UCSD-AML1 (cell line): Measurements from ENCODE around the gene THAP3.
"Not testable (repeated sequence)": the region's sequence is repeated elsewhere in the genome, so short reads cannot be mapped to it uniquely, and the experiment has no call there.

Experiments
- DNase-seq: peaks from one replicate; lab custom pipeline; 2025; ENCODE audit not compliant: unreplicated experiment; lab: John Stamatoyannopoulos, UW

The THAP3 gene

DNA sequence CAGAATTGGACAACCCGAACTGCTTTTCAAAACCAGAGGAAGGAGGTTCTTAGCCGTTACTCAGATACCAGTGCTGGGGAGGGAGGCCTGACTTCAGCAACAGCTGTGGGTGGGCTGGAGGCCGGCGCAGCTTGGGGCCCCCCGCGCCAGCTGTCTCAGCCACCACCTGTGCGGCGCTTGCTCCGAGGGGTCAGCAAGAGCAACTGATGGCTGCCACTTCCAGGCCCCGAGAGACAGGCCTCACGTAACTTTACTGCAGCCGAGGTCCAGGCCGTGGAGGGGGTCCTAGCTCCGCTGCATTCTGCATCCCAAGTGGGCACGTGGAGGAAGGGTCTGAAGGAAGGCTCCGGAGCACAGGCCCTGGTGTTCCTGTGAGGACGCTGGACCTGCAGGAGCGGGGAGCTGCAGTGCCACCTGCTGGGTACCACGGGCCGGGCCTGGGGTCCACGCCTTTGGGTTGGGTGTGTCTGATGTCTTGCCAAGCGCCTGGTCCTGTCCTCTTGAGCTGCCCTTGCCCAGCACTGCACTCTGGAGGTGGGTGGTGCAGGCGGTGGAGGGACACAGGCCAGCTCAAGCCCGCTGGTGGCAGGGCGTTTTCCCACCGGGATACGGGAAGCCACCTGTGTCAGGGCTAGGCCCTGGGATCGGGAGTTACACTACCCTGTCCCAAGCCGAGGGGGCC, 9.8 kb downstream of the THAP3 start:
- peak; percentile 42 for DNase-seq

DNA sequence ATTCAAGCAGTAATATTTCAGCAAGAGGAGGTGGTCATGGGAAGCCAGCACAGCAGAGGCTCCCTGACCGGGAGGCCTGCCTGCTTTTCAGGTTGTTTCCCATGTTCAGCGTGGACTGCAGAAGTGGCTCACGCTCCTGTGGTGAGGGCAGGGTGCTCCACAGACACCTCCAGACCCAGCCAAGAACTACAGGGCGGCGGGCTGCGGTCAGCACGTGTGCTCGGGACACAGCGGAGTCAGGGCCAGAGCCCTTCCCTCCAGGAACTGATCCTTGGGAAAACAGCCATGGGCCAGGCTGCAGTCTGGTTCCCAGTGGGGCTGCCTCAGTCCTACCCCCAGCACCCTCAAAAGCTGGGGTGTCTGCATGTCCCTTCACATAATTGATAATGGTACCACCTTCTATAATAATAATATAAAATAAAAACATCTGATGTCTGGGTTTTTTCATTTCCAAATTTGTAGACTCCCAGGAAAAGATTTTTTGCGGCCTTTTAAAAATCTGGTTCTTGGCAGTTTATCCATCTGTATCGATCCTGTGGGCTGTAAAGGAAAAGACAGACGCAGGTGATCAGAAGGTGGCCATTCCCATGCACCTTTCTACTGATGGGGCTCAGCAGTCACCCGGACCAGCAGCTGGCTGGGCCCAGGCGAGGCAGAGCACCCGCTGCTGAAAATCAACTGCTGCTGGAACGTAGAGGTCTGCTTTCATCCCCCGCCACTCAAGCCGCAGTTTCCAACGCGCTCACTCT, 10.7 kb downstream of the THAP3 start:
- DNase-seq: no peak

DNA sequence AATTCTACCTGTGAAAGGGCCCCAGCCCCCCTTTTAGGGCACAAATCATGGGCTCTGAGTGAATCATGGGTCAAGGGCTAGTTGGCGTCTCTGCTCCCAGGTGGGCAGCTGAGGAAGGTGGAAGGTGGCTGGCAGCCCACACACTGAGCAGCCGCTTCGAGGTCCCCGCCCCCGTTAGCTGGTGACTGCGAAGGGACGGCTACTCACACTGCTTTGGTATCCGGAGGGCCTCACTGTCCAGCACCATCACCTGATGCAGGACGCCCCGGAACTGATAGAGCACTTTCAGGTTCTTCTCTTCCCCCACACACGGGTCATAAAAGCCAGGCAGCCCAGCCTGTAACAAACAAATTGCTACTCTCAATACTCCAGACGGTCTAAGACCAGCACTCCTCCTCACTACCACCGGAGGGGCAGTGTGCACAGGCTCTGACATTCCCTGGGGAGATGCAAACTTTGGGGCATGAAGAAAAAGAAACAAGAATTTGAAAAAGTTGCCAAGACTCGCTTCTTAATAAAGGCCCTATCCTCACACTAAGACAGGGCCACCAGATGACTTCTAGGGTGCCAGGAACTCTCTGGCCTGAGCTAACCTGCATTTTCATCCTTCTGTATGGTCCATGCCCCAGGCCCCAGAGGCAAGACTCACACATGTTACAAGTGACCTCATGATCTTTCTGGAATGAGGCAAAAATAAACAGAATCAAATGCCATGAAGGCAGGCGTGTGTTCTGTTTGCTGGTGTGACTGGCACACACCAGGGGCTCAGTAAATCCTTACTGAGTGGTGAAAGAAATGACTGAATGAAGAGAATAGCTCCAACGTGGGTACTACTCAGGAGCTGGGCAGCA, 11.5 kb downstream of the THAP3 start:
- no peak for DNase-seq

DNA sequence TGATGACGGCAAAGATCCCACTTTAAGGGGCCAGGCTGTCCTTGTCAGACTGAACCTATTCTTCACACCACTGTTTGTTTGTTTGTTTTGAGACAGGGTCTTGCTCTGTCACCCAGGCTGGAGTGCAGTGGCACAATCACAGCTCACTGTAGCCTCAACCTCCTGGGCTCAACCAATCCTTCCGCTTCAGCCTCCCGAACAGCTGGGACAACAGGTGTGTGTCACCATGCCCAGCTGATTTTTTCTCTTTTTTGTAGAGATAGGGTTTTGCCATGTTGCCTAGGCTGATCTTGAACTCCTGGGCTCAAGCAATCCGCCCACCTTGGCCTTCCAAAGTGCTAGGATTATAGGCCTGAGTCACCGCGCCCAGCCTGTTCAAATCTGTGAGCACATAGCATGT, 12.1 kb downstream of the THAP3 start:
- DNase-seq: not testable (repeated sequence)

DNA sequence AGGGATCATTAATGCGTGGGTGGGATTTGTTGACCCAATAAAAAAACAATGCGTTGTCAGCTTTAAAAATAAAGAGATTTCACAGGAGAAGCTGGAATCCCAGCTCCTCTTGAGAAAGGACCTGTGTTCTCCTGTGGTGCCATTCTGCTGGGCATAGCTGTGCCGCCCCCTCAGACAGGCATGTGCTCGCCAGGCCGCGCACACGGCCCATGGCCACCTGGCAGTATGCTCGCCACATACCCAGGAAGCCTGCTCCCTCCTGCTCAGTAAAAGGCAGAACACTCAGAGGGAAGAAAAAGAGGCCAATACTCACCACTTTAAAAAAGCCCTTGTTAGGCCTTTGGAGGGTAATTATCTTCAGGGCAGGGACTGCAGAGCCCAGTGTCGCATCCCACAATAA, 13.1 kb downstream of the THAP3 start:
- no peak for DNase-seq

DNA sequence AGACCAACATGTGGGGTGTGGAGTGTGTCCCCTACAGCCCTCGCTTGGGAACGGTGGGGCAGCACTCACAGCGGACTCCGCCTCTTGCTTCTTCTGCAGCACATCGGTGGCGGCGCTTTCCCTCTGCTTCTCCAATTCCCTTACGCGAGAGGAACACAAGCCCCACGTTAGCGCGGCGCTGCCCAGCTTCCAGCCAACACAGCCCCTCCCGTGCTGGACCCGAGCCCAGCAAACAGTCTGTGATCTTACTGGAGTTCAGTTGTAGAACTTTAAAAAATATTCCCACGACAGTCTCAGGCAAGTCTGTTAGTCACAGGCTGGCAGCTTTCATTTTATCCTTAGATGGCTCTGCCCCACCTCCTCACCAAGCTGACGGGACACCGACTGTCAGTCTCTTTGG, 13.6 kb downstream of the THAP3 start:
- no peak for DNase-seq

DNA sequence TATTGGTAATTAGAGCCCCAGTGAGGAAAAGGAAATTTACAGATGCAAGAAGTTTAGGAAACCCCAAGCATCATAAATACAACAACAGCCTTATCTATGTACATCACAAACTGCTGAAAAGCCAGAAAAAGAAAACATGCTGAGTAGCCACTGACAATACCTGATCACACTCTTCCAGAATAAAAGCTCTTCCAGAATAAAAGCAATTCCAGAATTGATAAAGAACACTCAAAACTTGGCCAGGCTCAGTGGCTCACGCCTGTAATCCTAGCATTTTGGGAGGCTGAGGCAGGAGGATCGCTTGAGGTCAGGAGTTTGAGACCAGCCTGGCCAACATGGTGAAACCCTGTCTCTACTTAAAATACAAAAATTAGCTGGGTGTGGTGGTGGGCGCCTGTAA, 16.2 kb downstream of the THAP3 start:
- not testable (repeated sequence) for DNase-seq

DNA sequence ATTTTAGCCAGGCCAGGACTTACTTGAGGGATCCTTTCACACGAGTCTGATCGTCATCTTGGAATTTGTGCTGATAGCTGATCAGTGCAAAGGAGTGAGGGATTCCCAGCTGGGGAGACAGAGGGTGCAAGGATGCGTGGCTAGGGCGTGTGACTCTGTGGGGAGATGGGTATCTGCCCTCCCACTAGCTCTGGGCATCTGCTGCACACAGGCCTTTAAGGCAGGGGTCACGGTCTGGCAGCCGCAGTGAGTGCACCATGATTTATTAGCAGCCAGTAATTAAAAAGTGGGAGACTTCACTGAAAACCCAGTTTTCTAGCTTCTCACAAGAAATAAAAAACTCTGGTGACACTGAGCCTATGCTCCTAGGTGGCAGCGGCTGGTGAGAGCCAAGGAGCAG, 20.4 kb downstream of the THAP3 start:
- no peak for DNase-seq

DNA sequence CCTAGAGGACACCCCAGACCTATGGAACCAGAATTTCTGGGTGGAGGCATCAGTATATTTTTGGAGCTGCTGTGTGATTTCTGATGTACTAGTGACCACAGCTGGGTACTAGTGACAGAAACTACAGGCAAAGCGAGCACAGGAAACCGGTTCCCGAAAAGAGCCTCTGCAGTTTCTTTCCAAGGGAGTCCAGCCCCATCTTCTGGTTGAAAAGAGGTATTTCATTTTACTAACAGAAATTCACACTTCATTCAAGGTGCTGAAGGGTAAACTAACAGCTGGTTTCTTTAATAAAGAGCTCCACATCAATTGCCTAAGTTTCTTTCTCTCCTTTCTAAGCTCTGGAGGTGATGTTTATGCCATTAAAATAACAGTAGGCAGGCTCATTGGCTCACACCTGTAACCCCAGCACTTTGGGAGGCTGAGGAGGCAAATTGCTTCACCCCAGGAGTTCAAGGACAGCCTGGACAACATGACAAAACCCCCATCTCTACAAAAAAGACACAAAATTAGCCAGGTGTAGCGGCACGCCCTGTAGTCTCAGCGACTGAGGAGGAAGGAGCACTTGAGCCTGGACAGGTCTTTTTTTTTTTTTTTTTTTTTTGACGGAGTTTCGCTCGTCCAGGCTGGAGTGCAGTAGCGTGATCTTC, 22.0 kb downstream of the THAP3 start:
- peak; percentile 16 for DNase-seq

DNA sequence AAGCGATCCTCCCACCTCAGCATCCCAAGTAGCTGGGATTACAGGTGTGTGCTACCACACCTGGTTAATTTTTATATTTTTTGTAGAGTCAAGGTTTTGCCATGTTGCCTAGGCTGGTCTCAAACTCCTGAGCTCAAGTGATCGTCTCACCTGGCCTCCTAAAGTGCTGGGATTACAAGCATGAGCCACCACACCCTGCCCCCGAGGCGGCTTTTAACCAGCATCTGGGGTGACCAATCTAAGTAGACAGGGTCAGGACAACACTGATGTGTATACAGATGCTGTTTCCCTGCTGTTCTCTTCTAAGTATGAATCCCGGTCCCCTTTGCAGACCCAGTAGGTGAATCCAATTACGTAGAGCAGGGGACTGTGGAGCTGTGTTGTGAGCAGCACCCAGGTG, 23.9 kb downstream of the THAP3 start:
- no peak for DNase-seq

DNA sequence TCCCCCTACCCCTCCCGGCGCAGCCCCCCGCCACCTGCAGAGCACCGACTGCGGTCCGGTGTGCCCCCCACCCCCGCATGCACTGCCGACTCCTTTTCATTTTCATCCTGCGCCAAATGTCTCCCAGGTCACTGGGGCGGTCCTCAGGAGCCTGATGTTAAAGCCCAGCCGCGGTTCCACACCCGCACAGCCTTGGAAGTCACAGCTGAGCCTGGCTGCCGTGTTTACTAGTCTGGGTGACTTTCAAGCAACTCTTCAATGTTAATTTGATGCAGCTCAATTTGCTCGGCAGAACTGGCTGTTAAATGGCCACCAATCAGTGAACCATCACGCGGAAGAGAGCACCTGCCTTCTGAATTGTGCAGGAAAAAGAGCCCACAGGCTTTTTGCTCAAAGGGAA, 27.2 kb downstream of the THAP3 start:
- no peak for DNase-seq

DNA sequence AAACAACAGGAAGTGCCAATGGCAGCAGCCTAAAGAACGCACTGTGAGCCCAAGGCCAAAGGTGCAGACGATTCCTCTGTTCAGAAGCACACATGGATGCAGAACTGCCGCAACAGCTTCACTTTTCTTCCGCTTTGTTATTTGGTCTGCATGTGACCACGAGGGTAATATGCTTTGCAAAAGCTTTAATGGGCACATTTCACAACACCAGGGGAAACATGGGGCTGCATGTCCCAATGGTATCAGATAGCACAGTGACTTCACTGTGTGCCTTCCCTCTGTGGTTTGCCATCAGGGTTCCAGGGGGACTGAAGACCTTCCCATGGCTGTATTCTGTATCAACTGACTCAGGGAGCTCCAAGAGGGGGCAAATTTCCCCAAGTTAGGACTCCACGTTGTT, 28.3 kb downstream of the THAP3 start:
- DNase-seq: no peak

DNA sequence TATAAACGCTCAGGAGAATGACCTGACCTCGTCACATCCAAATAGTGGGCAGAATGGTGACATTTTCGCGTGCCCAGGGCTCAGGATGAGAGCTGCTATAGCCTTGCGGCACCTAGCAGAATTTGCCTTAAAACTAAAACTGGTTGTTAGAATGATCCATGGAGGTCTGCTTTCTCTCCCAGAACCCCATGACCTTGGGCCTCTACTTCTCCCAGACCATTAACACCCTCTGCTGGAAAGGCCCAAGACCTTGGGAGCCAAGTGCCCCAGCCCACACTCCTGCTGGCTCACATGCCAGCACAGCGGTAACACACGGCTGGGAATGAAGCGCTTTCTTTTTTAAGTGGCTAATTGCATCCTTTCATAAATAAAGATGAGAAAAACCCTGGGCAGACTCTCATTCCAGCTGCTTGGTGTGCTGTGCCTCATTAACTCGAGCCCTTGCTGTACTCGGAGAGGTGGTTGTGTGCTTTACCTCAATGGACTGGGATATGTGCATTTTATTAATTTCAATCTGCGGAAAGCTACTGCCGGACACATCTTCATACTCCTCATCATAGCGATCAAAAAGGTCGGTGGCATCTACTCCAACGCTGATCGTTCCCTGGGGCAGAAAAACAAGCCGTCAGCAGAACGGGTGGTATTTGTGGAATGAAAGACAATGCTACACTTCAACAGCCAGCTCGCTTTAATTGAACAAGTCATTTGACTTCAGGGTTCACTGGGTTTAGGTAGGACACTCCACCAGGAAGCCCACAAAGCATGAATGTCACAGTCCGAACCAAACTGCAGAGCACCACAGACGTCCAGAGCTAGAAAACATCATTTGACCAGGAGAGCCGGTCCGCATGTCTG, 29.0 kb downstream of the THAP3 start:
- DNase-seq: no peak

DNA sequence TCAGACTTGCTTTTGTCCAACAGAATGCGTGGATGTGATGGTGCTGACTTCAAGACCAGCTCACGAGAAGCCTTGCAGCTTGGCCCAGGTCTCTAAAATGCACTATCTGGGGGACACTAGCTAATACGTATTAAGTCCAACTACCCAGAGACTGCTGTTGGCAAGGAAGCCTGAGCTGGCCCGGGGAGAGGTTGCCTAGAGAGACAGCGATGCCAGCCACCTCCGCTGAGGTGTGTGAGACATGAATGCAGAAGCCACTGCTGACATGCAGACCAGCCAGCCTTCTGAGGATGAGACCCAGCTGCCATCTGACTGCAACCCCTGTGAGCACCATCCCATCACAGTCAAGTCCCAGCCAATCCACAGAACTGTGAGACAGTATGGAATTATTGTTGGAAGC, 32.5 kb downstream of the THAP3 start:
- DNase-seq: no peak

DNA sequence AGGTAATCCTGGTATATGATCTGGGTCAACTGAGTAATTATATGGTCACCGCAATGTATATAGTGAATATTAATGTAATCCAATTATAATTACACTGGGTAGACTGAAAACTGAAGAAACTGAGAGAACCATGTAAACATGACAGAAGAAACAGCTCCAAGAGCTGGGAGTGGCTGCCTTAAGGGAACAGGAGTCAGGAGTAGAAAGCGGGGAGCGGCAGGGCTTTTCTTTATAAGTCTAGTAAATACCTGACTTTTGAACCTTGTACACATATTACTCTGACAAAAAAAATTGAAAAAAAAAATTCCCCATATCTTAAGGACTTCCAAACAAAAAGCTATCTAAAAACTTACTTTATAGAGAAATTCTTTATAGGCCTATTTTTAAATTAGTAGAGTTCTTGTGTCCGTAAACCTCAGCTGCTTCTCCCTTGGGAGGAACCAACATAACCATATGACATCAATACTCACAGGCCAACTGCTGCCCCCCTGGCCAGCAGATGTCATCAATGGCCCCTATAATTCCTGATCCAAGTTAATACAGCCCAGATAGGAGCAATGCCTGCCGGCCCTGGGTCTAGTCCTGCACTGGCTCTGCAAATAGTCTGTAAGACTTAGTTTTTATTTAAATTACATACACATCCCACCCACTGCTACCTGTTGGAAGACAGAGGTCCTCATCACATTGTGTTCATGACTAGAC, 33.8 kb downstream of the THAP3 start:
- DNase-seq: no peak

DNA sequence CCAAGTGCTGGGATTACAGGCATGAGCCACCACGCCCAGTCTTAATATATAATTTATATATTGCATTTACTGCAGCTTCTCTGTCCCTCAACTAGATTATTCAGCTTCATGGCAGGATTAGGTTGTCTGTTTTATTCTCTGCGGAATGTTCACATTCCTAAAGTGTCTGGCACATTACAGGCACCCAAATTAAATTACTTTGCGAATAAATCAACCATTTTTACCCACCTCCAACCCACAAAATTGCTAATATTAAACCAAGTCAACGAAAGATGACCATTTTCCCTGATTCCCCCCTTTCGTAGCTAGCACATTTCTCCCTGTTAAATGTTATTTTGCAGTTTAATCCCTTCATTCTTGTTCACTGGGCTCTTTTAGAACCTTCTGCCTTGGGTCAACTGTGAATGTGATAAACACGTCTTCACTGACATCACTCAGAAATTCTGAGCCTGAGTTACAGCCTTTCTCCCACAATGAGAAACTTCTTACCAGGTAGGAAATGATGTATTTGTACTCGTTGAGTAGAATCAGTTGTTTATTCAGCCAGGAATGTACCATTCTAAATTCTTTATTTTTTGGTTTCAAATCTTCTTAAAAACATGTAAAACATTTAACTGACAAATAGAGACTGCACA, 35.9 kb downstream of the THAP3 start:
- DNase-seq: no peak

DNA sequence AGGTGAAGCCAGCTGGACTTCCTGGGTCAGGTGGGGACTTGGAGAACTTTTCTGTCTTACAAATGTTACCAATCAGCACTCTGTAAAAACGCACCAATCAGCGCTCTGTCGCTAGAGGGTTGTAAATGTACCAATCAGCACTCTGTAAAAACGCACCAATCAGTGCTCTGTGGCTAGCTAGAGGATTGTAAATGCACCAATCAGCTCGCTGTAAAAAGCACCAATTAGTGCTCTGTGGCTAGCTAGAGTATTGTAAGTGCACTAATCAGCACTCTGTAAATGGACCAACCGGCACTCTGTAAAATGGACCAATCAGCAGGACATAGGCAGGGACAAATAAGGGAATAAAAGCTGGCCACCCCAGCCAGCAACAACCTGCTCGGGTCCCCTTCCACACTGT, 37.8 kb downstream of the THAP3 start:
- not testable (repeated sequence) for DNase-seq

DNA sequence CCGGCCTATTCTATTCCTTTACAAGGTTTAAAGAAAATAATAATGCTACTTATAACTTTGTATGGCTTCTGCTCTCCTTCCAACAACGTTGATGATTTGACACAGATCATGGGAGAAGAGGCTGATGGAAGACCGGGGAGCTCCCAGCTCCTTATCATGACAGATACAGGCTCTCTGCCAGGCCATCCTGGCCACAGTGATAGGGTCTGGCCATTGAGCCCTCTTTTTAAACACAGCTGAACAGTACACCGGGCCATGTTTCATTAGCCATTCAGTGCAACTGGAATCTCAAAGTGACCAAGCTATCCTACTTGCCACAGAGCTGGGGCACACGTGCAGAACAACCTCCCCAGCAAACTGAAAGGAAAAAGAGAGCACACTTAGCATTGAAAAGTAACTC, 42.0 kb downstream of the THAP3 start:
- no peak for DNase-seq

DNA sequence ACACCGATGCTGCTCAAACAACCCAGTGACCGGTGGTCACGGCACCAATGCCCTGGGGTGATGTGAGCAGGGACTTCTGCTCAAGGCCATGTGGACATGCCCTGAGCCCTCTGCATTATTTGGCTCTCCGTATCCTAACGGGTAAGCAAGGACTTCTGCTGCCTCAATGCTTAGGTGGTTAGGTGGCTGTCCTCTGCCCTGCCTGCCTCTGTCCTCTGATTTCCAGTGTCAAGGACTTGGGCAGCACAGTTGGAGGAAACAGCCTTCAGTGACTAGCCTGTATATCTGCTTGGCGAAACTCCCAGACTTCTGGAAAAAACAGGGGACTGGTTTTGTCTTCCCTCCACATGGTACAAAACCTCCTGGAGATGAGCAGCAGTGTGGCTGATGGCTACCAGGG, 42.5 kb downstream of the THAP3 start:
- DNase-seq: no peak
